Heart right ventricle (tissue), 16 donors: ENCODE data around the gene SGPP2. TPM values are rescaled to one million over a fixed set of nuclear protein-coding genes. Genes with fewer than 3 reads are reported as not detected.

Source experiments
- ATAC-seq, 8 donors: fragments of 200-7000 bp; cut with Tn5 transposase; one replicate each; pipeline ENCODE4 v1.9.1; 2020; ENCODE audit warnings: mild to moderate bottlenecking in 8 of 8, moderate library complexity in 8 of 8, moderate number of reproducible peaks in 1 of 8
- DNase-seq, 2 donors: peaks; one replicate each; pipeline ENCODE4 v3.0.0-alpha.2; 2020
- H3K27ac ChIP-seq, 10 donors: fragments of 200-600 bp; sonication (generic) in 2 of 10; one replicate each; pipeline versions ENCODE4 v1.5.0 to v1.8.0; 2020 to 2022; ENCODE audit warnings: mild to moderate bottlenecking in 3 of 10
- H3K27me3 ChIP-seq, 7 donors: fragments of 200-600 bp; one replicate each; pipeline ENCODE4 v1.8.0; 2021 to 2022; ENCODE audit warnings: mild to moderate bottlenecking in 2 of 7
- H3K36me3 ChIP-seq, 9 donors: fragments of 200-600 bp; sonication (generic) in 1 of 9; one replicate each; pipeline versions ENCODE4 v1.5.0 to v1.8.0; 2020 to 2022; ENCODE audit warnings: mild to moderate bottlenecking in 2 of 9
- H3K4me1 ChIP-seq, 9 donors: fragments of 200-600 bp; sonication (generic) in 1 of 9; one replicate each; pipeline versions ENCODE4 v1.5.0 to v1.8.0; 2020 to 2022; ENCODE audit warnings: mild to moderate bottlenecking in 4 of 9
- H3K4me3 ChIP-seq, 10 donors: fragments of 200-600 bp; sonication (generic) in 2 of 10; one replicate each; pipeline versions ENCODE4 v1.5.0 to v1.8.0; 2020 to 2022; ENCODE audit warnings: mild to moderate bottlenecking in 7 of 10, moderate library complexity in 2 of 10
- H3K9me3 ChIP-seq, 11 donors: fragments of 200-600 bp in 10 of 11; sonication (generic) in 2 of 11; one replicate each; pipeline versions ENCODE4 v1.5.0 to v1.8.0; 2013 to 2022; ENCODE audit warnings: mild to moderate bottlenecking in 2 of 11, control low read depth in 1 of 11, moderate library complexity in 1 of 11
- CTCF ChIP-seq, 9 donors: fragments of 200-600 bp; sonication (generic) in 2 of 9; IDR thresholded peaks; one replicate each; pipeline versions ENCODE4 v1.5.0 to v1.8.0; 2021 to 2022; ENCODE audit warnings: antibody characterized with exemption in 9 of 9, mild to moderate bottlenecking in 5 of 9, moderate library complexity in 1 of 9
- WGBS, 2 donors: extraction: QIAGEN DNeasy Blood & Tissue Kit; methylation state at CpG; one replicate each; pipeline ENCODE4 v1.1.7; 2013; ENCODE audit warnings: inconsistent platforms in 1 of 2; 5-methylcytosine and 5-hydroxymethylcytosine counted together
- intact Hi-C, 10 donors: fragments of 100-400 bp; cut with DNase I; formaldehyde crosslinking; loops; one replicate each; pipeline versions ENCODE4 v1.11.1 to v1.14.2; 2022
- polyA plus RNA-seq, 2 donors: library from polyadenylated mRNA; stranded (reverse); fragments of 200-250 nt; gene quantifications; one replicate each; pipeline ENCODE4 v1.2.3, GENCODE V29; 2013
- total RNA-seq, 10 donors: library from RNA; stranded (reverse); fragmentation: NEBNext Ultra II Directional in 3 of 10; extraction: Animal tissue kit (Norgen Biotek cat#: 25700) in 3 of 10; gene quantifications; one replicate each; pipeline versions ENCODE4 v1.2.1 to v1.2.4, GENCODE V29; 2021 to 2023
- donor health status: Arrhythmogenic right ventricular cardiomyopathy.
- donor health status: ischemic (EF 13 %, LVEDD 7.1; RV severe dilation, severe dysfunction).
- donor health status: healthy with polysubstance abuse.
- donor health status: DM: no; HTN: yes; CAD: no.
- donor health status: DM: no; HTN: no; CAD: no.
- donor health status: ischemic (EF 25% LVEDD 6.9; RV normal size, moderate dysfunction).
- donor health status: ischemic (EF 25% LVEDD 5.7; RV mildly dilated, moderate dysfunction).
- donor health status: healthy.
- donor health status: DM: yes; HTN: yes; CAD: no.
- donor health status: Ischemic cardiomyopathy.
- donor health status: ischemic (EF 35%, LVEDD 5.7; RV mildly dilated, moderate dysfunction).
- donor health status: nonischemic (EF 11% LVEDD 7.7; RV severe dilation, severe dysfunction).
- donor health status: DM: yes; HTN: yes; CAD: no.
- donor health status: PGD.
- donor health status: ischemic (EF 29% LVEDD 5.4; RV normal size, mild dysfunction).
- donor health status: nonischemic (EF 23%, LVEDD 6.1; RV moderate dilation, normal function).

Gene SGPP2
- total and polyA plus RNA-seq, 12 donors, result 0.54 to 34.4 (median 5.7) TPM

GRCh38 chr2:222413295-222413911 lies 10.9 kb upstream of the SGPP2 start:
- H3K36me3 ChIP-seq, result no peaks in the 10 kb centered on the region
- WGBS, 2 donors, result 82 to 88% methylated on average over 1 of the region's 1 CpG
- intact Hi-C loops, result no loop called here
- no peak for TF ChIP-seq CTCF (IDR thresholded peaks at IDR 0.05)
- no peak overlapping the region for H3K27ac ChIP-seq
- H3K9me3 ChIP-seq, result peaks cover 0 to 23% (median 0%) of the 10 kb centered on the region in 11 donors
- no peaks in the 10 kb centered on the region for H3K4me1 ChIP-seq
- no peaks in the 10 kb centered on the region for H3K27me3 ChIP-seq
- no peak overlapping the region for H3K4me3 ChIP-seq
- DNase-seq (no peak), ATAC-seq (no peak)

- no peak overlapping the region for H3K27ac ChIP-seq
- no peak for TF ChIP-seq CTCF (IDR thresholded peaks at IDR 0.05)
- DNase-seq, result no peak
- intact Hi-C loops, result no loop called here
- peaks cover 0 to 1% (median 0%) of the 10 kb centered on the region in 9 donors for H3K4me1 ChIP-seq
- H3K36me3 ChIP-seq, result no peaks in the 10 kb centered on the region
- H3K4me3 ChIP-seq, result no peak overlapping the region
- H3K27me3 ChIP-seq, result peaks cover 0 to 31% (median 20%) of the 10 kb centered on the region in 7 donors
- ATAC-seq, result no peak
- H3K9me3 ChIP-seq, result peaks cover 0 to 10% (median 0%) of the 10 kb centered on the region in 11 donors
These were observed 5.6 kb upstream of the SGPP2 start for GRCh38 chr2:222418739-222419138.

GRCh38 chr2:222420508-222420907 lies 3.8 kb upstream of the SGPP2 start:
- Histone ChIP-seq H3K4me1 (peaks cover 0 to 14% (median 3%) of the 10 kb centered on the region in 9 donors), H3K27me3 (peaks cover 0 to 48% (median 38%) of the 10 kb centered on the region in 7 donors), H3K9me3 (peaks cover 0 to 4% (median 0%) of the 10 kb centered on the region in 11 donors), H3K27ac (no peak overlapping the region), H3K4me3 (no peak overlapping the region), H3K36me3 (no peaks in the 10 kb centered on the region)
- no peak for TF ChIP-seq CTCF (IDR thresholded peaks at IDR 0.05)
- no peak for DNase-seq
- intact Hi-C loops, result loop anchor here in 1 of 10 donors (10.0 kb wide), 1 partner anchor 96 kb away; a partner anchor contains a TSS
- WGBS, 2 donors, result 55 to 70% methylated on average over 1 of the region's 1 CpG
- ATAC-seq, result no peak

GRCh38 chr2:222421626-222422025 lies 2.7 kb upstream of the SGPP2 start:
- no peaks in the 10 kb centered on the region for H3K36me3 ChIP-seq
- no peak overlapping the region for H3K27ac ChIP-seq
- H3K4me3 ChIP-seq, result no peak overlapping the region
- DNase-seq, result no peak
- TF ChIP-seq CTCF (IDR thresholded peaks at IDR 0.05), result no peak
- peaks cover 0 to 20% (median 3%) of the 10 kb centered on the region in 9 donors for H3K4me1 ChIP-seq
- intact Hi-C loops, result loop anchor here in 1 of 10 donors (10.0 kb wide), 1 partner anchor 97 kb away; a partner anchor contains a TSS
- H3K27me3 ChIP-seq, result peaks cover 0 to 52% (median 39%) of the 10 kb centered on the region in 7 donors
- H3K9me3 ChIP-seq, result no peaks in the 10 kb centered on the region
- ATAC-seq, result no peak
- 80 to 91% methylated on average over 1 of the region's 1 CpG for WGBS, 2 donors
